Urothelium cell line (cell line): ENCODE data around the gene KIF9.
"Not testable (repeated sequence)": the region's sequence is repeated elsewhere in the genome, so short reads cannot be mapped to it uniquely, and the experiment has no call there.

Source experiments
- DNase-seq: peaks from one replicate; pipeline ENCODE4 v3.0.0; 2011; ENCODE audit warnings: low spot score, mixed read lengths
- FAIRE-seq: peaks from 2 replicates; lab custom pipeline; 2011; peaks lifted over from hg19 to GRCh38; lab: Jason Lieb, UNC

Gene KIF9

GRCh38 chr3:47295976-47296375 lies 13.4 kb upstream of the KIF9 start:
- DNase-seq: no peak
- no peak for FAIRE-seq

GRCh38 chr3:47295322-47295721 lies 12.7 kb upstream of the KIF9 start:
- no peak for DNase-seq
- no peak for FAIRE-seq

DNA sequence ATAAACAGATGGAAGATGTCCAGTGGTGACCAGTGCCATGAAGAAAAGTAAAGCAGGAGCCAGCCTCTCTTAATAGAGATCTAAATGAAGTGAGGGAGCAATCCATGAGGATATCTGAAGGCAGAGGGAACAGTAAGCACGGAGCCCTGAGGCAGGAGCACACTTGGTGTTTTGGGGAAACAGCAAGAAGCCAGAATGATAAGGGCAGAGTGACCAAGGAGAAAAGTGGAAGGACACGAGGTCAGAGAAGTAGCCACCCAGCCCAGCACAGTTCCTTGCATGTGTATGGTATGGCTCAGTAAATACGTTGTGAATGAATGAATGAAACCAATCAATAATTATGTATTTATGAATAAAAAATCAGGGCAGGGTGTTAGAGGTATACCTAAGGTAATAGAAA lies 11.8 kb upstream of the KIF9 start:
- DNase-seq (no peak), FAIRE-seq (no peak)

- no peak for FAIRE-seq
- no peak for DNase-seq
These were observed 11.2 kb upstream of the KIF9 start for GRCh38 chr3:47293822-47294221.

DNA sequence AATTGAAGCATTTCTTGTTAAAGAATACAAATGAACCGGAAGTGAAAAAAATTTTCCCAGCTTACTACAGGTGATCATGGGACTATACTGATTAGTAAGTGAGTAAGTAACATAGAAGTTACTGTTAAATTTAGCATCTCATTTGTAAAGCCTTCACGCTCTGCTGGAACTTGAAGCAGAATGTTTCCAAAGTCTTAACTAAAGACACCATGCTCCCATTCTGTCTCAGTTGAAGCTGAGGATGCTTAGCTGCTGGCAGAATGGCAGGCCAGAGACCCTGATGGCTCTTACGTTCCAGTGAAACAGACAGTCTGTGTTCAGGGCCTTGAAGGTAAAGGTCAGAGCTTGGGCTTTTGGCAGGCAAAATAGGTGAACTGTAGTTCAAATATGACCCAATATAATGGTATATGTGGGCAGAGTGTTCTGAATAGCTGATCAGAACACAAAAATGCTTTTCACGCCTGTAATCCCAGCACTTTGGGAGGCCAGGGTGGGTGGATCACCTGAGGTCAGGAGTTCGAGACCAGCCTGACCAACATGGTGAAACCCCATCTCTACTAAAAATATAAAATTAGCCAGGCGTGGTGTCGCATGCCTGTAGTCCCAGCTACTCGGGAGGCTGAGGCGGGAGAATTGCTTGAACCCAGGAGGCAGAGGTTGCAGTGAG lies 9.3 kb upstream of the KIF9 start:
- DNase-seq, FAIRE-seq: not testable (repeated sequence)

- DNase-seq (no peak), FAIRE-seq (no peak)
These were observed 8.7 kb upstream of the KIF9 start for GRCh38 chr3:47291158-47291753.

- FAIRE-seq: no peak
- DNase-seq: no peak
These were observed 6.6 kb upstream of the KIF9 start for GRCh38 chr3:47288966-47289910.

DNA sequence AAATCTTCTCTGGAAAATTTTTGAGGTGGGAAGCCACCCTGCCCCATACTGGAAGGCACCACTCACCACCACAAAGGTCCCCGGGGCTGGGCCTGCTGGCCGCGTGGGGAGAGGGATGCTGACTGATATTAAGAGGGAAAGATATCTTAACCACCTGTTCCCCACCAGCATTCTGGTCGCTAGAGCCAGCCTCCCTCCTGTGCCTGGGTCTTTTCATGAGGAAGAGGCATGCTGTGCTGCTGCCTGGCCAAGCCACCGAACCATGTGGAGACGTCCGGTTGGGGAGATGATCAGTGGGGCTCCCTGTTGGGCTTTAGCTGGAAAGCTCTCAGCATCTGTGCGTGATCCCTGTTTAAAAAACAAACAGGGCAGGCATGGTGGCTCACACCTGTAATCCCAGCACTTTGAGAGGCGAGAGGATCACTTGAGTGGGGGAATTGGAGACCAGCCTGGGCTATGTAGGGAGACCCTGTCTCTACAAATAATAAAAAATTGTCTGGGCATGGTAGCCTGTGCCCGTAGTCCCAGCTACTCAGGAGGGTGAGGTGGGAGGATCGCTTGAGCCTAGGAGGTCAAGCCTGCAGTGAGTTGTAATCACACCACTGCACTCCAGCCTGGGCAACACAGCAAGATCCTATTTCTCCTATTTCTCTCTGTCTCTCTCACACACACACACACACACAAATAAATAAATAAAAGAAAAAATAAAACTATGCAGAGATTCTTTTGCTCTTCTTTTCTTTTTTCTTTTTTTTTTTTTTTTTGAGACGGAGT lies 1.2 kb upstream of the KIF9 start:
- no peak for DNase-seq
- no peak for FAIRE-seq

GRCh38 chr3:47283193-47283537 lies 566 bp upstream of the KIF9 start:
- no peak for DNase-seq
- no peak for FAIRE-seq

DNA sequence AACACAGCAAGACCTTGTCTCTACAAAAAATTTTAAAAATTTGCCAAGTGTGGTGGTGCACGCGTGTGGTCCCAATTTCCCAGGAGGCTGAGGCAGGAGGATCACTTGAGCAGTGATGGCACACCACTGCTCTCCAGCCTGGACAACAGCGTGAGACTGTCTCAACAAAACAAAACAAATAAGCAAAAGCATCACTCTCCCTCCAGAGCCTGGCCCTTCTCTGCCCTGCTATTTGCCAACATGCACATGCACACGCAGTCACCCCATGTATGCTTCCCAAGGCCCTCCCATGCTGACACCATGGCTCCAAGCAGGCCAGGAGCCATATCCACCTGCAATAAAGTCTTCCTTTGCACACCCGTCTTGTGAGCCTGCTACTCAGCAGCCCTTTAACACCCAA lies 2.1 kb downstream of the KIF9 start:
- DNase-seq: no peak
- FAIRE-seq: no peak

GRCh38 chr3:47276558-47276957 lies 6.0 kb downstream of the KIF9 start:
- FAIRE-seq (no peak), DNase-seq (no peak)

GRCh38 chr3:47274652-47275051 lies 7.9 kb downstream of the KIF9 start:
- DNase-seq: no peak
- no peak for FAIRE-seq

GRCh38 chr3:47273564-47273963 lies 9.0 kb downstream of the KIF9 start:
- FAIRE-seq: no peak

DNA sequence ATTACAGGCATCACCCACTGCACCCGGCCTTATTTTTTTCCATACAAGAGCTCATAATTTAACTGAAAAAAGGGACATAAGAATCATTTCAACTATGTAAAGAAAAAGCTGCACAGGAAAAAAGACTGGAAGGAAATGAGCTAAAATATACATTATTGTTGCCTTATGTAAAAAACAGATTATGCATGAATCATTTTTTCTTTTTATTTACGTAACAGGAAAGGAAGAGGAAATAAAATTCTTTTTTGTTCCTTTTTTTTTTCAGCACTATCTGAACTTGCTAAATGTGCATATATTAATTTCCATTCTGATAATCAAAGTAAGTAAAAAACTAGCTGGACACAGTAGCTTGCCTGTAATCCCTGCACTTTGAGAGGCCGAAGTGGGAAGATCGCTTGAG lies 12.1 kb downstream of the KIF9 start:
- FAIRE-seq: no peak
- DNase-seq: no peak

More at GRCh38 chr3:47273564-47273963, 9.0 kb downstream of the KIF9 start:
- no peak for DNase-seq

GRCh38 chr3:47267490-47267824 lies 15.1 kb downstream of the KIF9 start:
- DNase-seq: no peak
- no peak for FAIRE-seq

DNA sequence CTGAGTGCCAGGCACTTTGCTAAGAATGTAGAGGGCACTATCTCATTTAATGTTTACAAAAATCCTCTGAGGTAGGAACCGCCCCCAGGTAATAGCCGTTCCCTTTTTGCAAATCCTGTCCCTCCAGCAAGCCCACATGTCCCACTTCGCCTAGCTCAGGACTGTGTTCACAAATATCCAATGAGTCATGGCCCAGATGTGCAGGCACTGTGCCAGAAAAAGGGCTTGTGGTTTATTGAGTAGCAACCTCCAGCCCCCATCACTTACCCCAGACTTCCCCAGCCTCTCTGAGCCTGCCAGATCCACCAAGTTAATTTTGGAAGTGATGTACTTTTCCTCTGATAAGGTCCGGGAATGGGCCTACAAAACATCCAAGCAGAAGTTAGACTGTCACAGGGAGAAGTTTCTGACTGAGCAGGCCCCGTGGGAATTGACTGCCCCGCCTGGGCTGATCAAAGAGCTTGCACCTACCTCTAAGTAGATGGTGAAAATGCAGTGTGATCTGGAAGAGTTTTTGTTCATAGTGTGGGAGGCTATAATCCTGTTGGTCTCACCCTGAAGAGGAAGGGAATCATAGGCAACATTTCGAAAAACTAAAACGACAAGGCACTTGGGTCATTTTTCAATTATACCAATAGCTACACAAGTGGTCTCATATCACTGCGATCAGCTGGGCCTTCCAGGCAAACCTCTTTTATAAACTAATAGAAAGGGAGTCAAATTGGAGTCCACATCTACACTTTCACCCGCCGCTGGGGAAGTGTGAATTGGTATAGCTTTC lies 15.7 kb downstream of the KIF9 start:
- DNase-seq (peak; percentile 93), FAIRE-seq (peak; percentile 72)

DNA sequence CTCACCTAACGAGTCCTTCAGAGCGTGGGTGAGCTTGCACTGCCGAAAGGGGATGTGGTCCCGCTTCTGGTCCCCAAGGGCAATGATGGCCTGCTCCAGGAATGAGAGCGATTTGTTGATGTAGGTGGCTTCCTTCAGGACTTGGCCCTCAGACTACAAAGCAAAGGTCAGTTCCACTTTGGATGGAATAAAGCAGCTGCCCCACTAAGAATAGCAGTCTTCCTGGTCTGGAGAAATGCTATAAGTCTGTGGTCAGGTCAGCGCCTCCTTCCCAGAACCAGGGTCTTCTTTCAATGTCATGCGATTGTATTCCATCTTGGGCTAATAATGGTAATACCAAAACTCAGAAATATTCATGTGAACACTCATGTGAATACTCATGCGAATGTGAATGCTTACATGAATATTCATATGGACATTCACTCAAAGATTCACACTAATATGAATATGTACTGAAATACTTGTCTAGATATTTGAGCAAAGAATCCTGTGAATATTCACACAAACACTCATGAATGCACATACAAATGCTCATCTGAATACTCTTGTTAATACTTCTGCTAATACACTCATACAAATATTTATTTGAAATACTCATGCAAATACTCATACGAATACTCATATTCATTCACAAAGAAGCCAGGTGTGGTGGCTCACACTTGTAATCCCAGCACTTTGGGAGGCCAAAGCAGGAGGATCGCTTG lies 16.7 kb downstream of the KIF9 start:
- DNase-seq: no peak
- FAIRE-seq: no peak

DNA sequence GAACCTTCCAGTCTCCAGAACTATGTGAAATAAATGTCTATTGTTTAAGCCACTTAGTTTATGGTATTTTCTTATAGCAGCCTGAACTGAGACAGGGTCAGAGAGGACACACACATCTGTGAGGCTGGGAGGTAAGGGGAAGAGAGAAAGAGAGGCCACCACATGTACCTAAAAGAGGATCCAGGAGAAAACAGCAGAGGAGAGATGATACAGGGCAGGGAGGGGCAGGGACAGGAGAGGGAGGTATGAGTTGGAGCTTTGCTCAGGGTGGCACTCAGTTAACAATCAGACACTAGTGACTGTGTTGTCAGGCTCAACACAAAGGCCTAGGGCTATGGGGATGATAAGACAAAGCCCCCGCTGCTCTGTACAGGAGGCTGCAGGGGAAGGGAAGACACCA lies 17.6 kb downstream of the KIF9 start:
- no peak for FAIRE-seq
- DNase-seq: no peak

GRCh38 chr3:47261301-47261700 lies 21.3 kb downstream of the KIF9 start:
- no peak for FAIRE-seq

DNA sequence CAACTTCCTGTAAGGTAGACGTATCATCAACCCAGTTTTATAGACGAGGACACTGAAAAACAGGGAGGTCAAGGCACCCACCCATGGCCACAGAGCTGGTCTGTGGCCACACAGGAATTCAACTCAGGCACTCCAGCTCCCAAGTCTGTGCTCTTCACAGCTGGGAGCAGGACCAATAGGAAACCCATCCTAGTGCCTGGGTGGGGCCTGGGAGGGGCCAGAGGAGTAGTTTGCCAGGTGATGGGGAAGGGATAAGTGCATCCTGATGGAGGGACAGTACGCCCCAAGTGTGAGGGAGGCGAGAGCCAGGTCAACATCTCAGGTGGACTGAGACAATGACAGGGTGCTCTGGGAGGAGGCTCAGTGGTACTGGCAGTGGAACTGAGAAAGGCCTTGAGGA lies 22.0 kb downstream of the KIF9 start:
- DNase-seq (no peak), FAIRE-seq (no peak)

More at GRCh38 chr3:47261301-47261700, 21.3 kb downstream of the KIF9 start:
- no peak for DNase-seq
